Type B pancreatic cell (in vitro differentiated cells): ENCODE data around the gene UPK1B. TPM values are rescaled to one million over a fixed set of nuclear protein-coding genes. Genes with fewer than 3 reads are reported as not detected.

Experiments
- DNase-seq: peaks from one replicate; pipeline ENCODE4 v3.0.0; 2021; ENCODE audit warnings: mixed read lengths; ENCODE audit not compliant: unreplicated experiment; ENCODE audit errors: extremely low spot score
- H3K27ac Mint-ChIP-seq: 2 replicates; pipeline ENCODE4 v1.8.0; 2021; ENCODE audit warnings: mild to moderate bottlenecking, mixed read lengths
- H3K27me3 Mint-ChIP-seq: 2 replicates; pipeline ENCODE4 v1.8.0; 2021; ENCODE audit warnings: mixed read lengths
- H3K36me3 Mint-ChIP-seq: 2 replicates; pipeline ENCODE4 v1.8.0; 2021; ENCODE audit warnings: mixed read lengths
- H3K4me1 Mint-ChIP-seq: one replicate; pipeline ENCODE4 v1.8.0; 2021; ENCODE audit warnings: mixed read lengths; ENCODE audit not compliant: unreplicated experiment
- H3K4me3 Mint-ChIP-seq: 2 replicates; pipeline ENCODE4 v1.8.0; 2021; ENCODE audit warnings: mild to moderate bottlenecking, mixed read lengths
- H3K9me3 Mint-ChIP-seq: 2 replicates; pipeline ENCODE4 v1.8.0; 2021; ENCODE audit warnings: mixed read lengths
- total RNA-seq: library from RNA; stranded (reverse); gene quantifications from 2 replicates; pipeline ENCODE4 v1.2.1, GENCODE V29; 2021; ENCODE audit warnings: low replicate concordance
- TF ChIP-seq, protein P1 (sequence below): fragments of 200-600 bp; sonication (generic); conservative IDR thresholded peaks from 2 replicates; pipeline ENCODE4 v1.5.0; 2021; ENCODE audit warnings: antibody characterized with exemption, mild to moderate bottlenecking

UPK1B gene
- total RNA-seq, 1 donor from 2014 or later: 49.2 TPM

DNA sequence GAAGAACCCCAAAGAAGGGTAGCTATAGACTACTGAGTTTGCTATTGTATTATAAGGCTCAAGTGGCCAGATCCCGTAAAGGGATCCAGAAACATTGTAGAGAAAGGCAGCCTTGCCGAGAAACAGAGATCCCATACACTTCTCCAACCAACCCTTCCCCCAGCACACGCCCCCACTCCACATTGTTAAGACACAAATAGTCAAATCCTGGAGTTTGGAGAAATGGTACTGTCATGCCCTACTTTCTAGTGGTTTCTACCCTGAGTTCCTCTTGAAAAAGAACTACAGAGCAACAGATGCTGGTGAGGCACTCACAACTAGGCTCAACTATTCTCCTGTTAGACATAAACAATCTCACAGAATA, 34.1 kb downstream of the UPK1B start:
- no peak for DNase-seq
- H3K4me1 Mint-ChIP-seq: peaks cover 13% of the 10 kb centered on the region
- H3K36me3 Mint-ChIP-seq: peaks cover 34% of the 10 kb centered on the region
- no peaks in the 10 kb centered on the region for H3K9me3 Mint-ChIP-seq
- no peaks in the 10 kb centered on the region for H3K27me3 Mint-ChIP-seq
- TF ChIP-seq, protein P1, sequence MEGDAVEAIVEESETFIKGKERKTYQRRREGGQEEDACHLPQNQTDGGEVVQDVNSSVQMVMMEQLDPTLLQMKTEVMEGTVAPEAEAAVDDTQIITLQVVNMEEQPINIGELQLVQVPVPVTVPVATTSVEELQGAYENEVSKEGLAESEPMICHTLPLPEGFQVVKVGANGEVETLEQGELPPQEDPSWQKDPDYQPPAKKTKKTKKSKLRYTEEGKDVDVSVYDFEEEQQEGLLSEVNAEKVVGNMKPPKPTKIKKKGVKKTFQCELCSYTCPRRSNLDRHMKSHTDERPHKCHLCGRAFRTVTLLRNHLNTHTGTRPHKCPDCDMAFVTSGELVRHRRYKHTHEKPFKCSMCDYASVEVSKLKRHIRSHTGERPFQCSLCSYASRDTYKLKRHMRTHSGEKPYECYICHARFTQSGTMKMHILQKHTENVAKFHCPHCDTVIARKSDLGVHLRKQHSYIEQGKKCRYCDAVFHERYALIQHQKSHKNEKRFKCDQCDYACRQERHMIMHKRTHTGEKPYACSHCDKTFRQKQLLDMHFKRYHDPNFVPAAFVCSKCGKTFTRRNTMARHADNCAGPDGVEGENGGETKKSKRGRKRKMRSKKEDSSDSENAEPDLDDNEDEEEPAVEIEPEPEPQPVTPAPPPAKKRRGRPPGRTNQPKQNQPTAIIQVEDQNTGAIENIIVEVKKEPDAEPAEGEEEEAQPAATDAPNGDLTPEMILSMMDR: no peak
- peak overlapping the region; percentile 24 for H3K27ac Mint-ChIP-seq
- no peak overlapping the region for H3K4me3 Mint-ChIP-seq

DNA sequence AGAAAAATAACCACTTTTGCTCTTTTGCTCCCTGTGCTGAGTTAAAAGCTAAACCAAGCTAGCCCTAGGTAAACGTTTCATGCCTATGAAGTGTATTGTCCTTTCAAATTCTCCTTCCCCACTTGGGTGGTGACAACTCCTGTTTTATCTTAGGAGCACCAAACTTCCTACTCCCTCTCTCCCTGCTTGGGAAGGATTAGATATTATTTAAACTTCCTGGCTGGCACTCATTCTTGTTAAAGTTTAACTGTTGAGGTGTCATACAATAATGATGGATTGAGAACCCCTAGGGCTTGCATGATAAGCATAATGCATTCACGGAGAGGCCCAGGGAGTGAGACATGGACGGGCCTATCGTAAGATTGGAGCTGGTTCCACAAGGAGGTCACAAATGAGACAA, 37.8 kb downstream of the UPK1B start:
- Mint-ChIP-seq H3K27me3 (no peaks in the 10 kb centered on the region), H3K4me3 (peak overlapping the region; percentile 23), H3K9me3 (no peaks in the 10 kb centered on the region), H3K4me1 (peaks cover 13% of the 10 kb centered on the region), H3K27ac (peak overlapping the region; percentile 78), H3K36me3 (peaks cover 42% of the 10 kb centered on the region)
- no peak for DNase-seq
- TF ChIP-seq, protein P1: no peak

DNA sequence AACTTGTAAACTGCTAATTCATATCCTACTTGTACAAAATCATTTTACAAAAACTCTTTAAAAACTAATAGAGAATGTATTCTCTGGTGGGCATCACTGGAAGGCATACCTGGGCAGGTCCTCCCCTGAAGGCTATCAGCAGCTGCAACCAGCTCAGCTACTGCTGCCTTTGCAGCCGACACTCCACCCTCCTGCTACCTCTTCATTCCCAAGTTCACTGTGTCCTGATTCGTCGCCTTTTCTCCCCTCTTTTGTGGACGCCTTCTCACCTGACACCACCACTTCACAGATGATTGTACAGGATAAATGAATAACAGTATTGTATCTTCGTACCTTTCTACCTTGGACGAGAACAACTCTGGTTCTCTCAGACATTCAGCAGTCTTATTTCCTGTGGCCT, 38.4 kb downstream of the UPK1B start:
- H3K4me1 Mint-ChIP-seq: peaks cover 13% of the 10 kb centered on the region
- no peaks in the 10 kb centered on the region for H3K9me3 Mint-ChIP-seq
- TF ChIP-seq, protein P1: no peak
- no peak for DNase-seq
- peaks cover 43% of the 10 kb centered on the region for H3K36me3 Mint-ChIP-seq
- no peak overlapping the region for H3K4me3 Mint-ChIP-seq
- H3K27me3 Mint-ChIP-seq: no peaks in the 10 kb centered on the region
- peak overlapping the region; percentile 39 for H3K27ac Mint-ChIP-seq

DNA sequence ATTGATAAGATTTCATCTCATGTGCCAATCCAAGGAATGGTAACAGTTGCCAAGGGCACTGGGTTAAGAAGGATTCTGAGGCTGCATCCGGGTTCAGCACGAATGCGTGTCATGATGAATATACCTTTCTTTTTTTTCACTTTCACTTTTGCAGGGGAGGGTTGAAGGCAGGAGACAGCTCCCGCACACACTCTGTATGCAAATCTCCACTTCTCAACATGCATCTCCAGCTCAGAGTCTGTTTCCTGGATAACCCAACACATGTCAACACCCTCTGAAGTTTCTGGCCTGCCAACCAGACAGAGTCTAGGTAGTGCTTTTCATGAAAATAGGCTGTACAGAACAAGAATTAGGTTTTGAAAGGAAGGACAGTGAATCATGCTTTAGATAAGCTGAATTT, 45.7 kb downstream of the UPK1B start:
- no peak overlapping the region for H3K27ac Mint-ChIP-seq
- no peaks in the 10 kb centered on the region for H3K9me3 Mint-ChIP-seq
- no peaks in the 10 kb centered on the region for H3K27me3 Mint-ChIP-seq
- peaks cover 36% of the 10 kb centered on the region for H3K36me3 Mint-ChIP-seq
- H3K4me3 Mint-ChIP-seq: no peak overlapping the region
- H3K4me1 Mint-ChIP-seq: no peaks in the 10 kb centered on the region
- TF ChIP-seq, protein P1: no peak
- DNase-seq: no peak

DNA sequence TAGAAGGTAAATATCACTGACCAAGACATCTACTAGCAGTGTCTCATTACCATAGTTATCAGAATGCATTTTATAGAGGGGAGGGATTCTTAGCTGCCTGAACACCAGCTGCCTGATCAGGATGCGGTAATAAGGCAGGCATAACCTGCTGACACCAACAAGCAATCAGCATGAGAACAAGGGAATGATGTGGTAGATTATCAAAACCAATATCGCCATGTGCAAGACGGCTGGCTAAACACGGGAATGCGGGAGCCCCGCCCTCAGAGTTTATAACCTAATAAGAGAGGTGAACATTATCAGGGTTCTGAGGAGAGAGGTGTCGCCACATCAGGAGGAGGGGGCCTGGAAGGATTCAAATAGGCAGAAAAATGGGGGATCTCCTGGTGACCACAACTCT, 46.8 kb downstream of the UPK1B start:
- Mint-ChIP-seq H3K27ac (no peak overlapping the region), H3K27me3 (no peaks in the 10 kb centered on the region), H3K4me3 (no peak overlapping the region), H3K4me1 (no peaks in the 10 kb centered on the region), H3K9me3 (no peaks in the 10 kb centered on the region), H3K36me3 (peaks cover 38% of the 10 kb centered on the region)
- DNase-seq: no peak
- TF ChIP-seq, protein P1: no peak
